ENCODE results near the gene FGD4. TPM values are rescaled to one million over a fixed set of nuclear protein-coding genes. Genes with fewer than 3 reads are reported as not detected.

The FGD4 gene
- total RNA-seq, 2 donors from 2014 or later = 24.3 to 49.3 TPM

DNA sequence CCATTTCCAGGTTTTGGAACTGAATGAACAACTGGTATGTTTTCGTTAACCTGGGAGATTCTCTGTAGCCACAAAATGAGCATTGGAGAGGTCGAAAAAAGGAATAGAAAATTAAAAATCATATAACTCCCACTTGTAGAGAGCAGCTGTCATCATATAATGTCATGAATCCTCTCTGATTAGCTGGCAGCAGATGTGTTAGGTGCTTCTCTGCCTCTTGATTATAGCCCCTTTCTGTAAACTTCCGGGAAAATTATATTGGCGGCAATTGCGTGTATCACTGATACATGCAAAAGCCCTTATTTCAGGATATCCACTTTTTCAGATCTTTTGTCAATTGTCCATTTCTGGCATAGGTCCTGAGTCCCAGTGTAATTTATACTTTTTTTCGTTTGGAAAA, 31.7 kb downstream of the FGD4 start:
- H3K36me3 ChIP-seq = no peaks in the 10 kb centered on the region
- intact Hi-C loops (cut with DNase I) = no loop called here
- no peaks in the 10 kb centered on the region for H3K27me3 ChIP-seq (replicated peaks; ENCODE audit: insufficient read depth)
- no peaks in the 10 kb centered on the region for H3K9me3 ChIP-seq
- TF ChIP-seq CTCF (IDR thresholded peaks at IDR 0.05) (no peak), POLR2A (IDR thresholded peaks at IDR 0.05) (no peak), POLR2AphosphoS5 (IDR thresholded peaks at IDR 0.05) (no peak)
- no peaks in the 10 kb centered on the region for H3K4me1 ChIP-seq (replicated peaks)
- DNase-seq (ENCODE audit: low spot score) = no peak
- WGBS = 85% methylated on average over 6 of the region's 6 CpGs
- H3K4me3 ChIP-seq = no peak overlapping the region
- no peak overlapping the region for H3K27ac ChIP-seq

GRCh38 chr12:32435921-32436705, 36.8 kb downstream of the FGD4 start:
- no peaks in the 10 kb centered on the region for H3K36me3 ChIP-seq
- no peaks in the 10 kb centered on the region for H3K27me3 ChIP-seq (replicated peaks; ENCODE audit: insufficient read depth)
- intact Hi-C loops (cut with DNase I) = no loop called here
- H3K9me3 ChIP-seq = no peaks in the 10 kb centered on the region
- H3K4me3 ChIP-seq = no peak overlapping the region
- H3K27ac ChIP-seq = peak overlapping the region in 1 of 2 donors; percentile 15
- no peaks in the 10 kb centered on the region for H3K4me1 ChIP-seq (replicated peaks)
- no peak for DNase-seq (ENCODE audit: low spot score)
- 52% methylated on average over 7 of the region's 7 CpGs for WGBS
- peak; percentile 6 for TF ChIP-seq POLR2AphosphoS5 (IDR thresholded peaks at IDR 0.05)
- TF ChIP-seq POLR2A (IDR thresholded peaks at IDR 0.05) = no peak

GRCh38 chr12:32437095-32437515, 37.7 kb downstream of the FGD4 start:
- Histone ChIP-seq H3K36me3 (no peaks in the 10 kb centered on the region), H3K27ac (no peak overlapping the region), H3K27me3 (replicated peaks; ENCODE audit: insufficient read depth) (no peaks in the 10 kb centered on the region), H3K9me3 (no peaks in the 10 kb centered on the region), H3K4me3 (no peak overlapping the region), H3K4me1 (replicated peaks) (no peaks in the 10 kb centered on the region)
- TF ChIP-seq POLR2AphosphoS5 (IDR thresholded peaks at IDR 0.05) (no peak), CTCF (IDR thresholded peaks at IDR 0.05) (no peak)
- 67% methylated on average over 9 of the region's 9 CpGs for WGBS
- DNase-seq (ENCODE audit: low spot score) = no peak
- intact Hi-C loops (cut with DNase I) = no loop called here

- Histone ChIP-seq H3K36me3 (no peaks in the 10 kb centered on the region), H3K4me1 (replicated peaks) (no peaks in the 10 kb centered on the region), H3K9me3 (no peaks in the 10 kb centered on the region), H3K27ac (peak overlapping the region in 1 of 2 donors; percentile 20), H3K27me3 (replicated peaks; ENCODE audit: insufficient read depth) (no peaks in the 10 kb centered on the region), H3K4me3 (no peak overlapping the region)
- intact Hi-C loops (cut with DNase I) = no loop called here
- WGBS = 51% methylated on average over 9 of the region's 9 CpGs
- TF ChIP-seq POLR2AphosphoS5 (IDR thresholded peaks at IDR 0.05) (no peak), POLR2A (IDR thresholded peaks at IDR 0.05) (no peak), CTCF (IDR thresholded peaks at IDR 0.05) (no peak)
- DNase-seq (ENCODE audit: low spot score) = no peak
These were observed 40.9 kb downstream of the FGD4 start for GRCh38 chr12:32440120-32440865.

DNA sequence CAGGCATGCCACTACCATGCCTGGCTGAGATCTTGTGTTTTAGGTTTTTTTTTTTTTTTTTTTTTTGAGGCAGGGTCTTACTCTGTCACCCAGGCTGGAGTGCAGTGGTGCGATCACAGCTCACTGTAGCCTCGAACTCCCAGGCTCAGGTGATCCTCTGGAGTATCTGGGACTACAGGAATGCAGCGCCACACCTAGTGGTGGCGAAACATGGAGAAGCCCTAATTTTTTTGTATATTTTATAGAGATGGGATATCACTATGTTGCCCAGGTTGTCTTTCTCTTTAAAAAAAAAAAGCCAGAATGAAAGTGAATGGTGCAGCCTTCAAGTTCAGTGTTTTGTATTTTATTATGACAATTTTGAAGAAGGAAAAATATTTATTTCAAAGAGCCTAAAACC, 44.1 kb downstream of the FGD4 start:
- intact Hi-C loops (cut with DNase I) = no loop called here
- DNase-seq (ENCODE audit: low spot score) = no peak
- Histone ChIP-seq H3K36me3 (no peaks in the 10 kb centered on the region), H3K4me3 (no peak overlapping the region), H3K4me1 (replicated peaks) (no peaks in the 10 kb centered on the region), H3K9me3 (no peaks in the 10 kb centered on the region), H3K27ac (no peak overlapping the region), H3K27me3 (replicated peaks; ENCODE audit: insufficient read depth) (no peaks in the 10 kb centered on the region)
- WGBS = 91% methylated on average over 4 of the region's 4 CpGs
- TF ChIP-seq POLR2A (IDR thresholded peaks at IDR 0.05) (no peak), POLR2AphosphoS5 (IDR thresholded peaks at IDR 0.05) (no peak), CTCF (IDR thresholded peaks at IDR 0.05) (no peak)

Measured in prostate gland (tissue), 2 donors.